GM19025 (cell line): Measurements from ENCODE around the gene TRIML1.
"Not testable (repeated sequence)": the region's sequence is repeated elsewhere in the genome, so short reads cannot be mapped to it uniquely, and the experiment has no call there.

Experiments used
- ATAC-seq: cut with Tn5 transposase; IDR thresholded peaks from one replicate; pipeline ENCODE4 v1.9.1; 2021; ENCODE audit warnings: mild to moderate bottlenecking, low read depth, moderate library complexity; ENCODE audit not compliant: unreplicated experiment

TRIML1 gene

DNA sequence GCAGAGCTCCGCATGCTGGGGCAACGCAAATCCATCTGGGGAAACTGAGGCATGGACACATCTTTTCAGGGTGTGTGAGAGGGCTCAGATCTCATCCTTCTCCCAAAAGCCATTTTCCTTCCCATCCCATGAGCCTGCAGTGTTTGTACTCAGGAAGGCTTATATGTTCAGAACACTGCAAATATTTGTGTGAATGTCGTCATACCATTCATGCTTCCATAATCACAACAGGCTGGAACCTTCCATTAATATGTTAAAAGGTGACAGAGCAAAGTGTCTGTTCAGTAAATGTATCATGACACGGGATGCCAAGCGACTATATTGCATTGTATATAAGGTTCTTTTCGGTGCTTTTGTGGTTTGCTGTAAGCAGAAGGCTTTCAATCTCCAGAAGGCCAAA, 8.5 kb downstream of the TRIML1 start:
- no peak for ATAC-seq

DNA sequence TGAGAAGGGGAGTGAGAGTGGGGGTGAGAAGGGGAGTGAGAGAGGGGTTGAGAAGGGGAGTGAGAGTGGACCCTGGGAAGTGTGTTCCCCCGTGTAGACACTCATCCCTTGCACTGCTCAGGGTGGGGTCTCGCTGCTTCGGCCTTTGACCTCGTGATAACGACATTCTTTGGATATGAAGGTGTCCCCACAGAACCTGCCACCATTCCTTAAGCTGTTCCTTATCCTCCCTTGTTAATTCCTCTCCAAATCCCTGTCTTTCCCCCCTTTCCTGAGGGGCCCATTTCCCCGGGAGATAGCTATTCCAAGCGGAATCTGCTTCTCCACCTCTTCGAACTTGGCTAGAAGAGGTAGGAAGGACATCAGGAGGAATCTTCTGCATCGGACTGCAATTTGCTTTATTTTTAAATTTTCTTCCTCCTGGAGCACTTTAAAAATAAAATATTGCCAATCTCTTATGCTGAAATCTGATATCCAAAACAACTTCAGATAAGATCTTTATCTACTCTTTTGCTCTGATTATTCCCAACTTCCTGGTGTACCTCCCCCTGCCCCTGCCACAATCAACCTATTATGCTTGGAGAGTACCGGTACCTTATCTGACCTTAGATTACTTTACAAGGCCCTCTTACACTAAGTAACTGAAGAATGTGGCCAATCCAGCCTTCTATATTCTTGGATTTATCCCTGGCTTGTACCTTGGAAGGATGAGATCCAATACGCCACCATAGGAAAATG, 15.6 kb downstream of the TRIML1 start:
- ATAC-seq = no peak

DNA sequence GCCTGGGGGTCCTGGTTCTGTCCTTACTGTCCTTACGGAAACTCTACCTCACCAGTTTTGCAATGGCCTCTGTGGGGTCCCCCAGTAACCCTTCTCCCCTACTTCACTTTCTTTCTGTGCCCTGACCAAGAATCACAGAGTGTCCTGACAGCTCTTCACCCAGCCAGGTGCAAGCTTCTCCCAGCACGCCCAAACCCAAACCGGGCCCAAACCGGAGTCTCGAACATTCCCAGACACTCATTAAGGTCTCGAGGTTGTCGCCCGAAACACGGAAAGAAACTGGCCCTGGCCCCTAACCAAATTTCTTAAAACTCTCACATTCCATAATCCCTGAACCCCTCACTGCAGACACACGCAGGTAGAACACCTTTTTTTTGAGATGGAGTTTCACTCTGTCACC, 19.1 kb downstream of the TRIML1 start:
- ATAC-seq = no peak

DNA sequence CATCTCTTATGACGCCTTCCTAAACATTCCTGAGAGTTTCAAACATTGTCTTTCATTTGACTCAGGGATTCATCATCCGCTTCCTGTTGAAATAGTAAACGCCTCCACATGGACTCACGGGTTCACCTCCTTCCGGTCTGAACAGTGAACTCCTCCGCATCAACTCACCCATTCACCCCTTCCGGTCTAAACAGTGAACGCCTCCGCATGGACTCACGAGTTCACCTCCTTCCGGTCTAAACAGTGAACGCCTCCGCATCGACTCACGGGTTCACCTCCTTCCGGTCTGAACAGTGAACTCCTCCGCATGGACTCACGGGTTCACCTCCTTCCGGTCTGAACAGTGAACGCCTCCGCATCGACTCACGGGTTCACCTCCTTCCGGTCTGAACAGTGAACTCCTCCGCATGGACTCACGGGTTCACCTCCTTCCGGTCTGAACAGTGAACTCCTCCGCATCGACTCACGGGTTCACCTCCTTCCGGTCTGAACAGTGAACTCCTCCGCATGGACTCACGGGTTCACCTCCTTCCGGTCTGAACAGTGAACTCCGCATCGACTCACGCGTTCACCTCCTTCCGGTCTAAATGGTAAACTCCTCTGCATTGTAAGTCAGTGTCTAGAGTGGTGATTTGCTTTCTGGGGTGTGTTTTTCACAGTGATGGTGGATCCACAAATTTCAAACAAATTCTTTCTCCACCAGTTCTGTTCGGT, 20.4 kb downstream of the TRIML1 start:
- ATAC-seq = not testable (repeated sequence)

DNA sequence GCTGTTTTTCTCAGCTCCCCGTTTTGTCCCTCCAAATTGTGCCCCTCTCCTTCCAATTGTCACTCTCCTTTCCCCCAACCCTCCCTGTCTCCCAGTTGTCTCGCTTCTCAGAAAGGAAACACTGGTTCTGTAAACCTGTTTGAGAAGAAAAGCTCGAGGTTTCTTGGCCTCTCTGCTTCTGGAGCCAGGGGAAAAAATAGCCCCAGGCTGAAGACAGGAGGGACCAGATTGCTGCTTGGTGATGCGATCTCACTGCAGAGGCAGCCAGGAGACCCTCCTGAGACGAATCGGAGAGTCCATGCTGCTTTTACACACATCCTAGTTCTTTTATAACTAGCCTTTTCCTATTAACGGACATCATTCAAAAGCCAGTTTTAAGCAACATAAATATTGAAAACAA, 21.2 kb downstream of the TRIML1 start:
- no peak for ATAC-seq

DNA sequence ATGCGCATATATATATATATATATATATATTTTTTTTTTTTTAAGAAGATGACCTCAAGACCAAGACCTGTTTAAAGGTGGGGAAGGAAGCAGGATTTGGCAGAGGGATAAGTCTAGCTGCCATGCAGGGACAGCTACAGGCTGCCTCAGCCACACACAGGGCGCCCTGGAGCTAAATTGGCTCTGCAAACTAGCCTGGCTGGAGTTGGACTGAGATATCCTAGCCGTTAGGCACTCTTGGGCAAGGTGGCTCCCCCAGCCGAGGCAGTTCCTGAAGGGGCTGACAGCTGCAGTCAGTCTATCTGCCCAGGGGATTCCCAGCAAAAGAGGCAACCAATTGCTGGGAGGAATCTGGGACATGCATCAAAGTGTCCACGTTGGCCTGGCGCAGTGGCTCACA, 21.9 kb downstream of the TRIML1 start:
- no peak for ATAC-seq

DNA sequence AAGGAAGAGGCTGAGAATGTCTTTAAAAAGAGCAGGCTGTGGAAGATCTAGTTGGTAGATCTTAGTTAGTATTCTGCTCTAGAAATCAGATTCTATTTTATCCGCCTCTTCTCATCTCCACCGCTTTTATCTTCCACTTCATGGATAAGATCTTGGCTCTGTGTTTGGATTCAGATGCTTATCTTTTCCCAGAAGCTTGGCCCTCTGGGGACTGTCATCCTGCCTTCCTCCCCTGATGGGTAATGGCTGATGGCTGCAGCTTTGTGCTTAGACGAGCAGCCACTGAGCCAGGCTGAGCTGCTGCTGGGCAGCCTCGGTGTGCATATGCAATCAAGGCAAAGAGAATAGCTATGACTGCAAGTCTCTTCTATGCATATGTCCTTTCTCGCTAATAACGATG, 23.5 kb downstream of the TRIML1 start:
- no peak for ATAC-seq

DNA sequence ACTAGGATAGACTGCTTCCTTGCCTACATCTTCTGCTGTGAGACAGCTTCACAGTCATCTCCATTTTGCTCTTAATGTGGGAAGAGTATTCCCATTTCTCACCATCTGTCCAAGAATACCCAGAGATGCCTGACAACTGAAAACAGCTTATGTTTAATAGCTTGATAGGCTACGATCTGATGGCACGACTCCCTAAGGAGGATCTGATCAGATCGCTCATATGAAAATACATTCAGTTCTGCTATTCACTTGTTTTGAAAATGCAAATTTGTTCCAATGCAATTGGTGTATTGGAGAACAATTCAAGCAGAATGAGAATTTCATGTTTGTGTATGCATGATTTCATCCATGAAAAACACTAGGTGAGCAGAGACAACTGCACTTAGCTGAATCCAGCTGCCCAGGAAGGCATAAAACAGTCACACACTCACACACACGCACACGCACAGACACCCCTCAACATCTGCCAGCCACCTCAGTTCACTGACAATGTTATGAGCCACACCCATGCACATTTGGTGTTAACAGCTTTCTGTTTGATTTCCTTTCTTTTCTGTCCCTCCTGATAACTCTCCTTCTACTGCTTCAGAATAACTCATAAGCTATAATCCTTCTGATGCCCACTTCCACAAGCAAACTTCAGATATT, 29.6 kb downstream of the TRIML1 start:
- ATAC-seq = no peak

DNA sequence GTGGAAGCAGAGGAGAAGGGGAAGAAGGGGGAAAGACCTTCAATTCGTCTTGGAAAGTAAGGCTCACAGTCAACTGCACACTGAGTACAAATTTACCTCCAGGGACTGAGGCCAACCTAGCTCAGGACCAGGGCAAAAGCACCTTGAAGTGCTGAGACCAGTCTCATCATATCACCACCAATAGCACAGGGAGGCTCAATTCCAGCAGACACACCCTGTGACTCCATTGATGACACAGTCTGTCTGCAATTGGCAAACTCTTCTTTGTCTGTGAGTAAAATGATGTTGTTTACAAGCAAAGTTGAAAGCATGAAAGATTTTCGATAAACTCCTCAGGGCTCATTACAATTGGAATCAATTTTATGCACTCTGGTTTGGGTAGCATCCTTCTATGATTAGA, 32.3 kb downstream of the TRIML1 start:
- no peak for ATAC-seq

DNA sequence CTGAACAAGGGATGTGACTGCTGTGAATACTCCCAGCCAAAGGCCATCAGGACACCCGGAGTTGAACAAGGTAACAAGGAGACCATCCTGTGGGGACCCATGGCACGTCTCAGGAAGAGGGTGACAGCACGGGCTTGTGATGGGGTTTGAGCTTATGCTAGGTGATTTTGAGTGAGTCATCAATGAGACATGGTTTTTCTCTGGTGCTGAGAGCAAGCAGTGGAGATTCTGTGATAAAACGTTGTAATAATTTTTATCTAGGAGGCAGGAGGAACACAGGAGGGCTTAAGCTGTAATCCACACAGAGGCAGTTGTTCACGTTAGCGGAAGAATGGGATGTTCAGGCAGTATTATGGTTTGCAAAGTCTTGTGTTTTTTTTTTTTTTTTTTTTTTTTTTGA, 36.0 kb downstream of the TRIML1 start:
- no peak for ATAC-seq

DNA sequence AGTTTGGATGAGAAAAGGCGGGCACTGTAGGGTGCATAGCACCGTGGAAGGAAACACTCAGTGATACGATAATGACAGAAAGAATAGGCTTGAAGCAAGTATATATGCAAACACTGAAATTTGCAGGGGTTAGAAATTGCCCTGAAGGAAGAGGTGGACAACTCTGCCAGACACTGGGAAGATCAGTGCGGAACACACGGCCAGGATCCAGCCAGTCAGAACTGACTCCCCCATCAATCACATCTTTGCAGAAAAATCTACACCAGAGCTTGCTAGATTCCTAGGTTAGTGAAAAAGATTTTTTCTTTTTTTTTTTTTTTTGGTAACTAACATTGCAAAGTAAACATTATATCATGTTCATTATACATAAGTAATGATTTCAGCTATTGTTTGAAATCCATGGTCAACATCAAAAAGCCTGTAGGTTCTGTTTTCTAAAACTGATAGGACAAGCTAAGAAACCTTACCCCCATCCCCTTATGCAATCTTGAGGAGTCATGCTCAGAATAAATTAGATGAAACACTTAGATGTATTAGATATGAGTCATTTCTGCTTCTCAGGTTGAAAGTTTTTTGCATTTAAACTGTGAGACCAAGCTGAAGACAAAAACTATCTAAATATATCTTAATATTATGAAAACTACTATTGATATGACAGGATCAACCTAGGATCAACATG, 38.9 kb downstream of the TRIML1 start:
- no peak for ATAC-seq

DNA sequence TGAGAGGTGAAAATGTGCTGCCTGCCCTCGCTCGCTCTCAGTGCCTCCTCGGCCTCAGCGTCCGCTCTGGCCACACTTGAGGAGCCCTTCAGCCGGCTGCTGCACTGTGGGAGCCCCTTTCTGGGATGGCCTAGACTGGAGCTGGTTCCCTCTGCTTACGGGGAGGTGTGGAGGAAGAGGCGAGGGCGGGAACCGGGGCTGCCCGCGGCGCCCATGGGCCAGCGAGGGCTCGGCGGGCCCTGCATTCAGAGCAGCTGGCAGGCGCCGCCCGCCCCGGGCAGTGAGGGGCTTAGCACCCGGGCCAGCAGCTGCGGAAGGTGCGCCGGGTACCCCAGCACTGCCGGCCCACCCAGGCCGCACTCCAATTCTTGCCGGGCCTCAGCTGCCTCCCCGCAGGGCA, 39.6 kb downstream of the TRIML1 start:
- ATAC-seq = no peak

DNA sequence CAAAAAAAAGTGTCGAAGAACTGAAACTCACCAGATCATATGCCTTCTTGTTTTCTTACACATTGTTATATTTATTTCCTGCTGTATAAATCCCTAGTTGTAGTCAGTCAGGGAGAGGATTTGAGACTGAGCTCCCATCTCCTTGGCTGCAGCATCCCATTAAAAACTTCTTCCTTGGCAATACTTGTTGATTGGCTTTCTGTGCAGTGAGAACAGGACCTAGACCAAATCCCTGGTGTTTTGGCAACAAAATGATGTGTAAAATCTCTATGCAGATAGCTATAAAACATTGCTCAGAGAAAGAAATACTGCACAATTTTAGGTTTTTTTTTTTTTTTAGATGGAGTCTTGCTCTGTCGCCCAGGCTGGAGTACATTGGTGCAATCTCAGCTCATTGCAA, 47.9 kb downstream of the TRIML1 start:
- no peak for ATAC-seq

DNA sequence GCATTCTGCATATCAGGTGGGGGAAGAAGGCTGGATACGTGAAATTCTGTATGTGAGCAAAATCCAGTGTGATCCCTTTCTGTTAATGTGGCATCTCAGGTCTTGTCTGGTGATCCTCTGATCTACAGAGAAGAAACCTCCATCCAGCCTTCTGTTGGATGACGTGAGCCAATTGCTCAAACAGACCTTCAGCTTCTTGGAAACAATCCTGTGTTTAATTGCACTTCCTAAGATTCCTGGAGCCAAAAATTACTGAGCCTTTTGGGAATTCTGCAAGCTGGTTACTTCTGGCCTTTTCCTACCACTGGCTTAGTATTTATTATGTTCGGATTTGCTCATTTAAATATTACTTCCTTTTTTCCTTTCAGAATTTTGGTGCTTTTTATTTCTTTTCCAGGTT, 51.2 kb downstream of the TRIML1 start:
- no peak for ATAC-seq

DNA sequence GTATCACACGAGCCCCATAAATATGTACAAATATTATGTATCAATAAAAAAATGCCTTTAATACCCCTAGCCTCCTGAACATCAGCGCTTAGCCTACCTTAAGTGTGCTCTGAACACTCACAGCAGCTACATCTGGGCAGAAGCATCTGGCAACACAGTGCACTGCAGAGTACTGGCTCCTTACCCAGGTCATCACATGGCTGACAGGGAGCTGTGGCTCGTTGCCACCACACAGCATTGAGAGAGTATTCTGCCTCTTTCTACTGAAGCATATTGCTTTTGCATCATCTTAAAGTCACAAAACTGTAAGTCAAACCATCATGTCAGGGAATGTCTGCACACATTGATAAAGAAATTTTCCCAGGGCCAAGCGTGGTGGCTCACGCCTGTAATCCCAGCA, 55.2 kb downstream of the TRIML1 start:
- no peak for ATAC-seq

DNA sequence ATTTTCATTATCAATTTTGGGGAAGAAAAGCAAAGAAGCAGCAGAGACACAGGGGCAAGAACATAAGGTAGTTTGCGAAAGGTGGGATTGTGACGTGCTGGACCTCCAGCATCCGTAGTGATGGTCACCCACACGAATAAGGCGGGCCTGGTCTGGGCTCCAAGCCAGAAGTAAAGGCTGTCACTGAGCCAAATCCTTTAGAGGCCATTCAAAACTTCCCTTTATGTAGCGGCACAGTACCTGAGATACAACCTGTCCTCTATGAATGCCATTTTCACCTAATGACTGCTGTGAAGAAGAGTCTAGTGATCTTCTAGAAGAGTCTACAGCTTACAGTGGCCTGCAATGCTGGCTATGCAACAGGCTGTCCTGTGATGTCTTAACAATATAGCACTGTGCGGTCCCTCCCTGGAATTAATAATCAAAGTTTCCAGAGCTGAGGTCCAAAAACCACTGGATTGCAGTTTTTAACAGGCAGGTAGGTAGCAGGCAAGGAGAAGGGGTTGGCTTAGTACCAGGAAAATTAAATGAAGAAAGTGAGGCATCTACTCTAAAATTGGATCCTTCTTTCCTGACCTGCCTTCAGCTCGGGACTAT, 56.2 kb downstream of the TRIML1 start:
- no peak for ATAC-seq

DNA sequence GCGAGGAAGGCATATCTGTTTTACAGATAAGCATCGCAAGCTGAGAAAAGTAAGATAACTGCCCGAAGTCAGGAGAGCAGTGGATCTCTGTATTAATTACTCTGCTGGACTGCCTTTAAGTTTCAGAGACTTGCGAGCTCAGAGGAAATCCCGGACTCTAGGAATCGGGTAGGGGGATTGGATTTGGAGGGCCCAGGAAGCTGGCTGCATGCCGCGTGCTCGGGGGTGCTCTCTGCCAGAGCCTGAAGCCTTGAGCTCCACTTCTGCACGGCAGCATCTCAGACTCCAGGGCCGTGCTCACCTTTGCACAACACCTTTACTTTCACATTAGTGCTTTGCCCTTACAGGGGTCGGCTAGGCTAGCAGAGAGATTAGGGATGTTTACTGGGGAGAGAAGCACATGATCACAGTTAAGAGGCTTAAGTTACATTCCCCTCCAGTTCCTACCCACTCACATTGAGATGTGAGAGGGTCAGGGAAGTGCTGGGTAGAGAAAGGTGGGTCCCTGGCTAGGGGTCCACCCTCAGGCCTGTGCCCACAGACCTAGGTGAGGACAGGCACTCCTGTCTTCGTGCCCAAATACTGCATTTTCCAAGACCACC, 57.0 kb downstream of the TRIML1 start:
- ATAC-seq = no peak
